ENCODE measurements around the gene PACS1.
A peak's percentile ranks its signal among the peaks of the same experiment; 100 is the strongest.
"Not testable (repeated sequence)": the region's sequence is repeated elsewhere in the genome, so short reads cannot be mapped to it uniquely, and the experiment has no call there.

Gene PACS1

GRCh38 chr11:66077927-66078326 is 7.9 kb downstream of the PACS1 start:
- DNase-seq, result no peak

- not testable (repeated sequence) for DNase-seq
Measured at GRCh38 chr11:66078949-66079348, 8.9 kb downstream of the PACS1 start.

- DNase-seq, result no peak
Measured at GRCh38 chr11:66080055-66080817, 10.2 kb downstream of the PACS1 start.

- DNase-seq, result no peak
Measured at GRCh38 chr11:66081505-66081904, 11.4 kb downstream of the PACS1 start.

GRCh38 chr11:66082946-66083698 is 13.1 kb downstream of the PACS1 start:
- peak; percentile 55 for DNase-seq

- DNase-seq, result no peak
Measured at GRCh38 chr11:66083767-66084166, 13.7 kb downstream of the PACS1 start.

- DNase-seq, result no peak
Measured at GRCh38 chr11:66084821-66085475, 14.9 kb downstream of the PACS1 start.

GRCh38 chr11:66087148-66087908 is 17.3 kb downstream of the PACS1 start:
- DNase-seq, result no peak

GRCh38 chr11:66089067-66089466 is 19.0 kb downstream of the PACS1 start:
- no peak for DNase-seq

GRCh38 chr11:66090288-66090687 is 20.2 kb downstream of the PACS1 start:
- DNase-seq, result no peak

- not testable (repeated sequence) for DNase-seq
Measured at GRCh38 chr11:66092125-66092524, 22.1 kb downstream of the PACS1 start.

GRCh38 chr11:66099746-66100145 is 29.7 kb downstream of the PACS1 start:
- not testable (repeated sequence) for DNase-seq

- DNase-seq, result no peak
Measured at GRCh38 chr11:66100272-66101065, 30.4 kb downstream of the PACS1 start.

GRCh38 chr11:66101066-66101464 is 31.0 kb downstream of the PACS1 start:
- no peak for DNase-seq

GRCh38 chr11:66104057-66104638 is 34.1 kb downstream of the PACS1 start:
- no peak for DNase-seq

- no peak for DNase-seq
Measured at GRCh38 chr11:66106786-66107599, 36.9 kb downstream of the PACS1 start.

GRCh38 chr11:66107600-66108510 is 37.8 kb downstream of the PACS1 start:
- no peak for DNase-seq

- DNase-seq, result no peak
Measured at GRCh38 chr11:66109294-66109693, 39.2 kb downstream of the PACS1 start.

GRCh38 chr11:66111158-66111557 is 41.1 kb downstream of the PACS1 start:
- no peak for DNase-seq

GRCh38 chr11:66112041-66112491 is 42.0 kb downstream of the PACS1 start:
- DNase-seq, result no peak

Measured in SHP77 treated with DMSO at 0.1 percent for 48 hours (cell line).